Measurements from ENCODE around the gene SFI1.

GRCh38 chr22:31526270-31526669 is 29.9 kb downstream of the SFI1 start:
- TF ChIP-seq CTCF (IDR thresholded peaks at IDR 0.05; ENCODE audit: borderline replicate concordance, extremely low read depth, low read length, poor library complexity, severe bottlenecking) (no peak), EZH2 (IDR thresholded peaks at IDR 0.05; ENCODE audit: borderline replicate concordance, low read depth, low read length, severe bottlenecking) (no peak)

Measured in DND-41 (cell line).